Skeletal muscle cell (primary cell): ENCODE data around the gene ZNF446.
"Not testable (repeated sequence)": the region's sequence is repeated elsewhere in the genome, so short reads cannot be mapped to it uniquely, and the experiment has no call there.

ENCODE experiments used
- DNase-seq: peaks from one replicate; pipeline ENCODE4 v3.0.0-alpha.2; 2010; ENCODE audit warnings: low read depth
- H3K4me3 ChIP-seq: 2 replicates; pipeline ENCODE4 v1.5.1; 2011; ENCODE audit warnings: low read depth, mild to moderate bottlenecking, control low read depth, low read length, moderate library complexity

ZNF446 gene

GRCh38 chr19:58492265-58492664, 16.1 kb downstream of the ZNF446 start:
- no peak overlapping the region for H3K4me3 ChIP-seq
- no peak for DNase-seq

- no peak for DNase-seq
- no peak overlapping the region for H3K4me3 ChIP-seq
Measured at GRCh38 chr19:58497634-58498170, 21.6 kb downstream of the ZNF446 start.

GRCh38 chr19:58498316-58499020, 22.3 kb downstream of the ZNF446 start:
- peak overlapping the region; percentile 58 for H3K4me3 ChIP-seq
- no peak for DNase-seq

- DNase-seq = peak; percentile 93
- peak overlapping the region; percentile 58 for H3K4me3 ChIP-seq
Measured at GRCh38 chr19:58499021-58499927, 23.1 kb downstream of the ZNF446 start.

- DNase-seq = no peak
- peak overlapping the region; percentile 58 for H3K4me3 ChIP-seq
Measured at GRCh38 chr19:58500242-58500641, 24.1 kb downstream of the ZNF446 start.

GRCh38 chr19:58507602-58508223, 31.6 kb downstream of the ZNF446 start:
- not testable (repeated sequence) for DNase-seq, H3K4me3 ChIP-seq

- no peak for DNase-seq
- H3K4me3 ChIP-seq = no peak overlapping the region
Measured at GRCh38 chr19:58509731-58510083, 33.6 kb downstream of the ZNF446 start.

GRCh38 chr19:58510084-58510862, 34.1 kb downstream of the ZNF446 start:
- DNase-seq = no peak
- no peak overlapping the region for H3K4me3 ChIP-seq

- no peak within 1 kb of the TSS for H3K4me3 ChIP-seq
Measured at GRCh38 chr19:58511353-58512208, 35.4 kb downstream of the ZNF446 start, which contains the start of gene SLC27A5. Gene SLC27A5, minus strand, starts transcription at chr19:58511992. Its CDS starts 37 bp downstream, at chr19:58511955.

GRCh38 chr19:58513213-58513693, 37.1 kb downstream of the ZNF446 start:
- DNase-seq = no peak
- H3K4me3 ChIP-seq = no peak overlapping the region

More at GRCh38 chr19:58511353-58512208, 35.4 kb downstream of the ZNF446 start, which contains the start of gene SLC27A5:
- no peak for DNase-seq

GRCh38 chr19:58513694-58514563, 37.8 kb downstream of the ZNF446 start:
- peak overlapping the region; percentile 55 for H3K4me3 ChIP-seq
- peak; percentile 56 for DNase-seq

GRCh38 chr19:58514564-58515022, 38.4 kb downstream of the ZNF446 start:
- peak overlapping the region; percentile 55 for H3K4me3 ChIP-seq
- no peak for DNase-seq

GRCh38 chr19:58515259-58515658, 39.1 kb downstream of the ZNF446 start:
- DNase-seq = no peak
- no peak overlapping the region for H3K4me3 ChIP-seq

- no peak for DNase-seq
- no peak overlapping the region for H3K4me3 ChIP-seq
Measured at GRCh38 chr19:58516246-58516836, 40.2 kb downstream of the ZNF446 start.

GRCh38 chr19:58516964-58517833, 41.0 kb downstream of the ZNF446 start:
- H3K4me3 ChIP-seq = no peak overlapping the region
- no peak for DNase-seq
